Measurements from ENCODE around the gene TSHR. TPM values are rescaled to one million over a fixed set of nuclear protein-coding genes. Genes with fewer than 3 reads are reported as not detected.
"Not testable (repeated sequence)": the region's sequence is repeated elsewhere in the genome, so short reads cannot be mapped to it uniquely, and the experiment has no call there.

TSHR gene
- total RNA-seq, 2 experiments from 2014 or later, result not detected

DNA sequence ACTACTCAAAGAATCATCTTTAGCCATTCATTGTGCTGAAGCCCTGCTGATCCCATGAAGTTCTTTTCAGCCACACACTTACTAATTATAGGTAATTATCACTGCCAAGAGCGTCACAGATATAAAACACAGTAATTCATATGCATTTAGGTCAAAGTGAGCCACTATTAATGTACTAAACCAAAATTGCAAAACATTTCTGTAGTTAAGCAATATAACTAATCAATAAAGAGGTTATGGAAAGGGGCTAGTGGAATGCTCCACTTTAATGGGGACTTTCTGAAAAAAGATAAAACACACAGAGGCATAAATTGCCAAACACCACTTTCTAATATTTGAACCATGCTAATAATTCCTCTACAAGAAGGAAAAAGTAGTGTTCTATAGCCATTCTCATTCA, 7.1 kb upstream of the TSHR start:
- H3K27me3 ChIP-seq (ENCODE audit: control insufficient read depth in 1 of 2, insufficient read depth in 2 of 2, low read length in 2 of 2), result no peaks in the 10 kb centered on the region
- no peaks in the 10 kb centered on the region for H3K4me1 ChIP-seq (ENCODE audit: insufficient read depth, low read length)
- no peak for DNase-seq
- no peak overlapping the region for H3K27ac ChIP-seq (ENCODE audit: low read depth in 1 of 2, low read length in 2 of 2)
- no peaks in the 10 kb centered on the region for H3K9me3 ChIP-seq (ENCODE audit: control insufficient read depth in 1 of 2, insufficient read depth in 1 of 2, low read length in 2 of 2)
- Mint-ChIP-seq H3K36me3 (ENCODE audit: low read depth) (no peaks in the 10 kb centered on the region), H3K27me3 (peaks cover 24% of the 10 kb centered on the region), H3K9me3 (no peaks in the 10 kb centered on the region), H3K4me3 (no peak overlapping the region), H3K4me1 (ENCODE audit: low read depth) (no peaks in the 10 kb centered on the region), H3K27ac (no peak overlapping the region)
- CTCF ChIA-PET, result no interaction called here
- H3K4me3 ChIP-seq (ENCODE audit: low read length), result no peak overlapping the region
- ATAC-seq (ENCODE audit: poor library complexity), result no peak
- POLR2A ChIA-PET, result no interaction called here
- no peaks in the 10 kb centered on the region for H3K36me3 ChIP-seq (ENCODE audit: insufficient read depth, low read length)
- intact Hi-C loops (cut with DNase I, micrococcal nuclease), result no loop called here
- TF ChIP-seq, protein P1, sequence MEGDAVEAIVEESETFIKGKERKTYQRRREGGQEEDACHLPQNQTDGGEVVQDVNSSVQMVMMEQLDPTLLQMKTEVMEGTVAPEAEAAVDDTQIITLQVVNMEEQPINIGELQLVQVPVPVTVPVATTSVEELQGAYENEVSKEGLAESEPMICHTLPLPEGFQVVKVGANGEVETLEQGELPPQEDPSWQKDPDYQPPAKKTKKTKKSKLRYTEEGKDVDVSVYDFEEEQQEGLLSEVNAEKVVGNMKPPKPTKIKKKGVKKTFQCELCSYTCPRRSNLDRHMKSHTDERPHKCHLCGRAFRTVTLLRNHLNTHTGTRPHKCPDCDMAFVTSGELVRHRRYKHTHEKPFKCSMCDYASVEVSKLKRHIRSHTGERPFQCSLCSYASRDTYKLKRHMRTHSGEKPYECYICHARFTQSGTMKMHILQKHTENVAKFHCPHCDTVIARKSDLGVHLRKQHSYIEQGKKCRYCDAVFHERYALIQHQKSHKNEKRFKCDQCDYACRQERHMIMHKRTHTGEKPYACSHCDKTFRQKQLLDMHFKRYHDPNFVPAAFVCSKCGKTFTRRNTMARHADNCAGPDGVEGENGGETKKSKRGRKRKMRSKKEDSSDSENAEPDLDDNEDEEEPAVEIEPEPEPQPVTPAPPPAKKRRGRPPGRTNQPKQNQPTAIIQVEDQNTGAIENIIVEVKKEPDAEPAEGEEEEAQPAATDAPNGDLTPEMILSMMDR (IDR thresholded peaks at IDR 0.05), result no peak

DNA sequence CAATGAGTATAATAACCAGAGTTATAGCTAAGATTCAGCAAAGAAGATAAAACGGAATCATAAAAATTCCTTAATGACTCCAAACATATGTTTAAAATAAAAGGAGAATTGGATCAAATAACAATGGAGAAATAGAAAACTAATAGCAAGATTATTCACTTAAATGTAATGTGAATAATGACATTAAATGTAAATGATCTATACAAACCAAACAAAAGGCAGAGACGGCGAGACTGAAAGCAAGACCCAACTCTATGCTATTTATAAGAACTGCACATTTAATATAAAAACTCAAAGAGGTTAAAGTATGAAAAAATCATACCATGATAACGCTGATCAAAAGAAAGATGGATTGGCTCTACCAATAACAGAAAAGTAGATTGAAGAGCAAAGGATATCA, 3.9 kb upstream of the TSHR start:
- Histone ChIP-seq H3K27ac (ENCODE audit: low read depth in 1 of 2, low read length in 2 of 2) (no peak overlapping the region), H3K27me3 (ENCODE audit: control insufficient read depth in 1 of 2, insufficient read depth in 2 of 2, low read length in 2 of 2) (no peaks in the 10 kb centered on the region), H3K9me3 (ENCODE audit: control insufficient read depth in 1 of 2, insufficient read depth in 1 of 2, low read length in 2 of 2) (no peaks in the 10 kb centered on the region), H3K36me3 (ENCODE audit: insufficient read depth, low read length) (no peaks in the 10 kb centered on the region), H3K4me3 (ENCODE audit: low read length) (no peak overlapping the region), H3K4me1 (ENCODE audit: insufficient read depth, low read length) (peaks cover 10% of the 10 kb centered on the region)
- H3K27ac Mint-ChIP-seq, result no peak overlapping the region
- intact Hi-C loops (cut with DNase I, micrococcal nuclease), result loop anchor here in 1 of 2 experiments (5.0 kb wide), 2 partner anchors 266 to 516 kb away; no protein-coding TSS in a partner anchor
- ChIA-PET CTCF (no interaction called here), POLR2A (no interaction called here)
- peaks cover 17% of the 10 kb centered on the region for H3K4me1 Mint-ChIP-seq (ENCODE audit: low read depth)
- no peaks in the 10 kb centered on the region for H3K36me3 Mint-ChIP-seq (ENCODE audit: low read depth)
- H3K4me3 Mint-ChIP-seq, result no peak overlapping the region
- peaks cover 20% of the 10 kb centered on the region for H3K27me3 Mint-ChIP-seq
- ATAC-seq (ENCODE audit: poor library complexity) (no peak), DNase-seq (no peak)
- H3K9me3 Mint-ChIP-seq, result no peaks in the 10 kb centered on the region
- TF ChIP-seq, protein P1 (IDR thresholded peaks at IDR 0.05), result no peak

DNA sequence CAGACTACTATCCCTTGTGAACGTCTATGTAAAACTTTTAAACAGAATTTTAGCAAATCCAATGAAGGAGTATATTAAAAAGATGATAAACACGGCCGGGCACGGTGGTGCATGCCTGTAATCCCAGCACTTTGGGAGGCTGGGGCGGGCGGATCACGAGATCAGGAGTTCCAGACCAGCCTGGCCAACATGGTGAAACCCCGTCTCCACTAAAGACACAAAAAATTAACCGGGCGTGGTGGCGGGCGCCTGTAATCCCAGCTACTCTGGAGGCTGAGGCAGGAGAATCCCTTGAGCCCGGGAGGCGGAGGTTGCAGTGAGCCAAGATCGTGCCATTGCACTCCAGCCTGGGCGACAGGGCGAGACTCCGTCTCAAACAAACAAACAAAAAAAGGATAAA, 2.2 kb upstream of the TSHR start:
- H3K9me3 Mint-ChIP-seq; DNase-seq; ATAC-seq (ENCODE audit: poor library complexity); H3K36me3 ChIP-seq (ENCODE audit: insufficient read depth, low read length); H3K27ac Mint-ChIP-seq; H3K27me3 ChIP-seq (ENCODE audit: control insufficient read depth in 1 of 2, insufficient read depth in 2 of 2, low read length in 2 of 2); H3K9me3 ChIP-seq (ENCODE audit: control insufficient read depth in 1 of 2, insufficient read depth in 1 of 2, low read length in 2 of 2); H3K27ac ChIP-seq (ENCODE audit: low read depth in 1 of 2, low read length in 2 of 2); POLR2A ChIA-PET; H3K36me3 Mint-ChIP-seq (ENCODE audit: low read depth); H3K4me3 ChIP-seq (ENCODE audit: low read length); CTCF ChIA-PET: not testable (repeated sequence)
- peaks cover 13% of the 10 kb centered on the region for H3K27me3 Mint-ChIP-seq
- H3K4me1 Mint-ChIP-seq (ENCODE audit: low read depth), result peaks cover 32% of the 10 kb centered on the region
- H3K4me3 Mint-ChIP-seq, result peak overlapping the region; percentile 14
- intact Hi-C loops (cut with DNase I, micrococcal nuclease), result loop anchor here in 1 of 2 experiments (5.0 kb wide), 2 partner anchors 264 to 514 kb away; no protein-coding TSS in a partner anchor
- H3K4me1 ChIP-seq (ENCODE audit: insufficient read depth, low read length), result peaks cover 12% of the 10 kb centered on the region

Measured in CD4-positive, alpha-beta T cell (primary cell).